Bone marrow (tissue), 2 donors: ENCODE results near the gene TWIST2.

Experiments
- DNase-seq, 2 donors: peaks; one replicate each; lab custom pipeline; 2025; lab: John Stamatoyannopoulos, UW

Gene TWIST2

GRCh38 chr2:238856713-238857567, 9.1 kb downstream of the TWIST2 start:
- DNase-seq, result no peak

- DNase-seq, result no peak
Measured at GRCh38 chr2:238857959-238858358, 10.1 kb downstream of the TWIST2 start.

- DNase-seq, result no peak
Measured at GRCh38 chr2:238859636-238860347, 11.9 kb downstream of the TWIST2 start.

DNA sequence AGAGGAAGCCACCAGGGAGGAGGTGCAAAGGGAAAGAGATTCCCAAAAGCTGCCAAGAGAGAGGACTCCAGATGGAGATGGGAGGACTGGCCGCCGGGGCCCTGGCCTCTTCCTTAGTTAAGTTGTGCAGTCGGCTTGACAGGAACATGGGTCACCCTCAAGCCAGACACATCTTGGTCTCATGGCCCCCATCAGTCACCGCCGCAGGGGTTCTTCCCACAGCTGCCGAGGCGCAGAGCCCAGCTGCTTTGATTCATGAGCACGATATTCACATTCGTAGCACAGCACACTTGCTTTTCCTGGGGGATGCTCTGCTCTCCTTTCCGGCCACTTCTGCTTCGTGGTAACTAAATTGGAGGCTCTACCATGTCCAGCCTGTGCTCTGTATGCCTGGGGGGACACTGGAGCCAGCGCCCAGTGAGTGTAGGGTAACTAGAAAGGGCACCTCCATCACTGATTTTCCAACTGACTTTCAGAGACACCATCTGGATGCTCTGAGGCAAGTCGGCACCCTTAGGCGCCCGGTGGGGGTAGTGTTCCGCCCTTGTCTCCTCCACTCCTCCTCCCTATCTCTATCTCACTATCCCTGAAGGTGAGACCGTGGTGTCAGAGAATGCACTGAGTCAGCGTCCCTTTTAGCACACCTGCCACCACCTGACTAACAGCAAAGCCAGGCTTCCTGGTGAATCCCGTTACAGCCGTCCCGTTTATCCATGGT, 13.3 kb downstream of the TWIST2 start:
- no peak for DNase-seq

GRCh38 chr2:238861766-238862315, 14.0 kb downstream of the TWIST2 start:
- DNase-seq, result no peak

DNA sequence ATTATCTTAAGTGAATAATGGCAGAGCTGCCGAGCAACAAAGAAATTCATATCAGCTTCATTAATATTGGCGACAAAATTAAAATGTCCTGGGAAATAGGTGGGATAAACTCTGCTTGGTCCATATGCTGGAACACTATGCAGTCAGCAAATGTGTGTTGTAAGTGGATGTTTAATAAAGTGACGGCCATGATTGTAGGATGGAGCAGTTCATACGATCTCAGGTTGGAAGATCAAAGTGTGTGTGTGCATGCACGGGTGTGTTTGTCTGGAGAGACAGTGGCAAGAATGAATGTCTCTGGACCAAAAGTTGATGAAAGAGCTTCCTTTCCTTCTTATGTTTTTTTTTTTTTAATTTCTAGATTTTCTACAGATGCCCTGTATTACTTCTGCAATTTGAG, 14.8 kb downstream of the TWIST2 start:
- no peak for DNase-seq

- DNase-seq, result no peak
Measured at GRCh38 chr2:238863231-238863630, 15.3 kb downstream of the TWIST2 start.

GRCh38 chr2:238863749-238864206, 15.9 kb downstream of the TWIST2 start:
- DNase-seq, result no peak

DNA sequence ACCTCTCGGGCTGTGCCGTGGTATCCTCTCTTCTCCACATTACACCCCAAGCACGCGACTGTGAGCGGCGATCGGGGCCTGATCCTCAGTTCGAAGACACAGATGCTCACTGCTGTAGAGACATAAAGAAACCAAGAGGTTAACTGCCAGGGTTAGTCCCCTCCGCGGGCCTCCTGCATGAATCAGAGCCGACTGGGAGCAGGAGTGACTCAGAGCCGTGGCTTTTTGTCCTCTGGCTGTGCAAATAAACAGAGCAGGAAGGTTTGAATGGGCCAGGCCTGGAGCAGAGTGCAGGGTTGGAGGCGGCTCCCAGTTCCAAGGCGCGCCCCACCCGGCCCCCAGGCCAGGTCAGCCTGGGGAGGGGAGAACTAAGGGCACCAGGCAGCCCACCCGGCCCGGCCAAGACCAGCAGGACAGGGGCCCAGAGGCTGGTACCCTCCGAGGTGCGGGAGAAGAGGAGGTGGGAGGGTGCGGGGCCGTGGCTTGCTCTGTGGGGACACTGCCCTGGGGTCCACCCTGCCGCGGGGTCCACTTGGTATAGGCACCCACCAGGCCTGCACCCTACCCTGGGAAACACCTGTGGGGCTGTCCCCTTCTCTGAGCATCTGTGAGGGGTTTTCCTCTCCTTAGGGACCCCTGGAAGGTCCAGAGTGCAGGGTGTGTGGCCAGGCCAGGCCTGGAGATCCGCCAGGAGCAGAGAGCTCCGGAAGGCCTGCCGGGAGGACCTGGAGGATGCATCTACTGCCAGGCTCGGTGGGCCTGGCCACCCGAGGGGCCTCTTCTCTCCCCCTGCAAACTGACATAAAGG, 16.5 kb downstream of the TWIST2 start:
- DNase-seq, result no peak

DNA sequence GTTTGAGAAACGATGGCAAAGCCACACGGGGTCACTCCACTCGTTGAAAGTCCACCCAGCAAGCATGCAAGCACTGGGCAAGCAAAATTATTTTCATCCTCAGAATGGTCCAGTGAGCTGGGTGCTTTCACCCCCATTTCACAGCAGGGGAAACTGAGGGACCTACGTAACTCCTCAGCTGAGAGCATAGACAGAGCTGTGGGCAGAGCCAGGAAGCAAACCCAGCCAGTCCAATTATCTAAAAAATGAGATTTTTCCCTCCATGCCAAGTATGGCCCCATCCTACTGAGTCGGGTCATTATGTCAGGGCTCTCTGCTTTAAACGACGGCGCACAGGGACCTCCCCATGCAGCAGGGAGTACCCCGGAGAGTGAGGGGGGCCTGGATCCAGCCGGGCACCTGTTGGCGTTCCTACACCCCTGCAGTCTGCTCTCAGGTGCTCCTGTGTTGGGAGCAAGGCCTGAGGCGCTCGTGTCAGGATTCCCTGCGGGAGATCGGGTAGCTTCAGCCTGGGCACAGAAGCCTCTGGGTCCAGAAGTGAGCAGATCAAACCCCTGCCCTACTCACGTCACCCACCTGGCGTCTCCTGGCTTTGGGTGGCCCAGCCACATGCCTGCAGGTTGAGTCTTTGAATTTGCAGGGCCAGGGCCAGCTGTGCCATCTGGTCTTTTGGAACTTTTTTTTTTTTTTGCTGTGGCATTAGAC, 17.3 kb downstream of the TWIST2 start:
- DNase-seq, result no peak

DNA sequence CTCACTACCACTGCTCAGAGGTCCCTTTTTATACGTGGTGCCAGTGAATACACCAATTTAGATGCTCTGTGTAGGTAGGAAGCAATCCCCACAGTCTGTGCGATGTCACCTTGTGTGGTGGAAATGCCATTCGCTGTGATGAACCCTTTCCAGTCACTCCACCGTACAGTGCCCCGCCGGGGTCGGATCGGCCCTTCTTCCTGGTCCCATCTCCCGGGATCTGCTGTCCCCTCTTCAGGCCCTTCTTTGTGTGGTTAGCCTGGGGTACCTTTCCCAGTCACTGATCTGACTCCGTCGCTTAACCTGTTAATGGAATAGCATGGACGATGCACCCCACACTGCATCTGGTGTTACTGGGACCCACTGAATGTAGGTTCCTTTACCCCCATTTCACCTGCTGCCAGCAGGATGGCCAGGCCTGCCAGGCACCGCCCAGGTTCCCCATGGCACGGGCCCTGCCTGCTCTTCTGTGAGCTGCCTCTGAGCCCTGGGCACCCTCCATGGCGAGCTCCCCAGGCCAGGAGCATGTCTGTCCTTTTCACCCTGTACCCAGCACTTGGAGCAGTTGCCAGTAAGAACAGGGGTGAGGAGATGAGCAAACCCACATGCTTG, 18.0 kb downstream of the TWIST2 start:
- DNase-seq, result no peak

- no peak for DNase-seq
Measured at GRCh38 chr2:238866656-238867277, 18.9 kb downstream of the TWIST2 start.

DNA sequence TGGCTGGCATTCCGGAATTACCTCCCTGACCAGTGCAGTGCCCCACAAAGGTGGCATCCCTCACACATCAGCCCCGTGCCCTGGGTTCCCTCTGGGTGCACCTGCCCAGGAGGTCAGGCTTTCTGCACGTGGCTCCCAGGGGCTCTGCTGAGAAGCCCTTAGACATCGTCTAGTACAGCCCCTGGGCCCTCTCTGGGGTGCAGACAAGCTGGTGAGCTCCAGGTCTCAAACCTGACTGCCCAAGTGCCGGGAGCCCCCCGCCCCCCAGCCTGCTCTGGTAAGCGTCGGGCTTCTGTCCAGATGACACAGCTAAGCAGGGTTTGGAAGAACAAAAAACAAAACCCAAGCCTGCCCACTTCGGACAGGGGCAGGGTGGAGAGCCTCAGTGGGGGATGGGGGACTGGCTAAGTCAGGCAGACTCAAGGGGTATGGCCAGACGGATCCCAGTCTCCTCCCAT, 20.2 kb downstream of the TWIST2 start:
- no peak for DNase-seq

GRCh38 chr2:238868616-238869292, 20.9 kb downstream of the TWIST2 start:
- DNase-seq, result no peak

DNA sequence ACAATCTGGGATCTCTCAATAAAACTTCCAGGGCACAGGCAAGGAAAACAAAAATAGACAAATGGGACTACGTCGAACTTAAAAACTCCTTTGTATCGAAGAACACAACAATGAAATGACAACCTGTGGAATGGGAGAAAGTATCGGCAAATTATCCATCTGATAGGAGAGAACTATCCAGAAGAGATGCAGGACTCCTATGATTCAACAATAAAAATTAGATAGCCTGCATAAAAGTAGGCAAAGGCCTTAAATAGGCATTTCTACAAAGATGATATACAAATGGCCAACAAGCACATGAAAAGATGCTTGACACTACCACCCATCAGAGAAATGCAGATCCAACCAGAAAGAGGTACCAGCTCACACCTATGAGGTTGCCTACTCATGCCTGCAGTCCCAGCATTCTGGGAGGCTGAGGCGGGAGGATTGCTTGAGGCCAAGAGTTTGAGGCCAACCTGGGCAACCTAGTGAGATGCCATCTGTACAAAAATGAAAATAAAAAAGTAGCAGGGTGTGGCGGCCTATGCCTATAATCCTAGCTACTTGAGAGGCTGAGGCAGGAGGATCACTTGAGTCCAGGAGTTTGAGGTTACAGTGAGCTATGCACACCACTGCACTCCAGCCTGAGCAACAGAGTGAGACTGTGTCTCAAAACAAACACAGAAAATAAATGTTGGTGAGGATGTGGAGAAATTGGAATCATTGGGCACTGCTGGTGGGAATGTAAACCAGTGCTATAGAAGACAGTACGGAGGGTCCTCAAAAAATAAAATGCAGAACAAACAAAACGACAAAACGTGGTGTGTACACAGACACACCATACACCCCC, 21.6 kb downstream of the TWIST2 start:
- DNase-seq, result no peak

GRCh38 chr2:238870261-238870660, 22.4 kb downstream of the TWIST2 start:
- DNase-seq, result no peak

DNA sequence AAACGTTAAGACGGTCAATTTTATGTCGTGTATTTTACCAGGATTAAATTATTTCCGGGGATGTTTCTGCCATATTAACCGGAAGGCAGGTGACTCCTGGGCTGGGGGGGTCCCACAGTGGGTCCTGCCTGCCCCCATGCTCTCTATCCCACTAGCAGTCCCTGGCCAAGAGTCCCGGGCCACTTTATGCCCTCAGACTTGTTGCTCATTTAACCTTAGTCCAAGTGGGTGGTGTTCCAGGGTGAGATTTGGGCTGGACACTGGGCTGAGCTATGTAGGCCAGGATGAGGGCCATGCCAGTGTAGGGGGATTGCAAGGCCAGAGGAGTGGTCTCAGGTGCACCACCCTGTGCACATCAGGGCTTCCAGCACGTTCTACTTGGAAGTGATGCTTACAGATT, 24.1 kb downstream of the TWIST2 start:
- DNase-seq, result no peak

DNA sequence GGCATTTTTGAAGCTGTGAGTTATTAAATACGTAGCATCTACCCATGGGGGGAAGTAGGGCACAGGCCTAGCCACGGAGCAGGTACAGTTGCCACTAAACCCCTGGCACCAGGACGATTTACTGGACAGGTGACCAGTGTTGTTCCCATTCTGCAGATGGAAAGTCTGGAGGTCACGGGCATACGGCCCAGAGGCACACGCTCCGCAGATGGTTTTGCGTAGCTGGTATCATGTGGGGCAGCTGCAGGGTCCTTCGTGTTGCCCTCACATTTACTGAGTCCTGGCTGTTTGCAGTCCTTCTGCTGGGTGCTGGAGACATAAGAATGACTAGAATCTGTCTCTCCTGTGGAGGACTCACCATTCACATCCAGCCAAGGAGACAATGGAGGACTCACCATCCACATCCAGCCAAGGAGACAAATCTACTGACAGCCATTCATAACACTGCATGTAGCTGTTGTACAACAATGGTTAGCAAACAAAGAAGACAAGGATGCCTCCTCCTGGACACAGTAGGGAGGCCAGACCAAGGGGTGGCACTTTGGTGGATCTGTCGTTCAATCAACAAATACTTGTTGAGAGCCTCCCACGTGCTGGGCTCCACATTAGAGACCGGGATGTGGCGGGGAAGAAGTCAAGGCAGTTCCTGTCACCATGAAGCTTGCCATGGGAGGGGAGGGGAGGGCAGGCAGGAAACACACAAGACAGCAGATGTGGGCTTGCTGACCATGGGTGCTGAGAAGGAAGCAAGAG, 24.9 kb downstream of the TWIST2 start:
- DNase-seq, result no peak
